Glutamatergic neuron (in vitro differentiated cells): Measurements from ENCODE around the gene ALDH8A1. TPM values are rescaled to one million over a fixed set of nuclear protein-coding genes. Genes with fewer than 3 reads are reported as not detected.

Experiments
- DNase-seq: peaks from one replicate; pipeline ENCODE4 v3.0.0; 2022
- H3K27ac Mint-ChIP-seq: one replicate; pipeline ENCODE4 v1.8.0; 2020; ENCODE audit warnings: mild to moderate bottlenecking, mixed read lengths, inconsistent platforms; ENCODE audit not compliant: unreplicated experiment
- H3K27me3 Mint-ChIP-seq: one replicate; pipeline ENCODE4 v1.8.0; 2020; ENCODE audit warnings: mild to moderate bottlenecking, moderate library complexity, mixed read lengths, inconsistent platforms; ENCODE audit not compliant: unreplicated experiment
- H3K36me3 Mint-ChIP-seq: one replicate; pipeline ENCODE4 v1.8.0; 2020; ENCODE audit warnings: mild to moderate bottlenecking, mixed read lengths, inconsistent platforms; ENCODE audit not compliant: unreplicated experiment
- H3K4me1 Mint-ChIP-seq: one replicate; pipeline ENCODE4 v1.8.0; 2020; ENCODE audit warnings: mild to moderate bottlenecking, low read depth, mixed read lengths, inconsistent platforms; ENCODE audit not compliant: unreplicated experiment
- H3K4me3 Mint-ChIP-seq: one replicate; pipeline ENCODE4 v1.8.0; 2020; ENCODE audit warnings: mild to moderate bottlenecking, mixed read lengths, inconsistent platforms; ENCODE audit not compliant: unreplicated experiment
- H3K9me3 Mint-ChIP-seq: one replicate; pipeline ENCODE4 v1.8.0; 2020; ENCODE audit warnings: mild to moderate bottlenecking, moderate library complexity, mixed read lengths, inconsistent platforms; ENCODE audit not compliant: unreplicated experiment
- total RNA-seq: library from RNA; stranded (reverse); fragmentation: NEBNext Ultra II Directional; extraction: Animal tissue kit (Norgen Biotek cat#: 25700); gene quantifications from one replicate; pipeline ENCODE4 v1.2.1, GENCODE V29; 2021; ENCODE audit not compliant: unreplicated experiment
- TF ChIP-seq, protein P1 (sequence below): fragments of 200-600 bp; sonication (generic); IDR thresholded peaks from one replicate; pipeline ENCODE4 v1.5.0; 2021; ENCODE audit not compliant: partially characterized antibody, unreplicated experiment

Gene ALDH8A1
- total RNA-seq, 1 donor from 2014 or later = 1.8 TPM

DNA sequence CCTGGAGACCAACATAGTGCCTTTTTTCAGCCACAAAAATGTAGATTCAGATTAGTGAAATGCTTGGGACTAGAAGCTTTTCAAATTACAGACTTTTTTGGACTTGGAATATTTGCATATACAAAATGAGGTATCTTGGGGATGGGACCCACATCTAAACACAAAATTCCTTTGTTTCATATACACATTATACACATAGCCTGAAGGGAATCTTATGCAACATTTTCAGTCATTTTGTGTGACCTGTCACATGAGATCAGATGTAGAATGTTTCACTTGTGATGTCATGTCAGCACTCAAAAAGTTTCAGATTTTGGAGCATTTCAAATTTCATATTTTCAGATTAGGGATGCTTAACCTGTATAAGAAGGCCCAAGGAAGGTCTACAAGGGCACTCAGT, 44.5 kb upstream of the ALDH8A1 start:
- no peaks in the 10 kb centered on the region for H3K36me3 Mint-ChIP-seq
- no peaks in the 10 kb centered on the region for H3K9me3 Mint-ChIP-seq
- H3K4me1 Mint-ChIP-seq = peaks cover 2% of the 10 kb centered on the region
- H3K4me3 Mint-ChIP-seq = no peak overlapping the region
- TF ChIP-seq, protein P1, sequence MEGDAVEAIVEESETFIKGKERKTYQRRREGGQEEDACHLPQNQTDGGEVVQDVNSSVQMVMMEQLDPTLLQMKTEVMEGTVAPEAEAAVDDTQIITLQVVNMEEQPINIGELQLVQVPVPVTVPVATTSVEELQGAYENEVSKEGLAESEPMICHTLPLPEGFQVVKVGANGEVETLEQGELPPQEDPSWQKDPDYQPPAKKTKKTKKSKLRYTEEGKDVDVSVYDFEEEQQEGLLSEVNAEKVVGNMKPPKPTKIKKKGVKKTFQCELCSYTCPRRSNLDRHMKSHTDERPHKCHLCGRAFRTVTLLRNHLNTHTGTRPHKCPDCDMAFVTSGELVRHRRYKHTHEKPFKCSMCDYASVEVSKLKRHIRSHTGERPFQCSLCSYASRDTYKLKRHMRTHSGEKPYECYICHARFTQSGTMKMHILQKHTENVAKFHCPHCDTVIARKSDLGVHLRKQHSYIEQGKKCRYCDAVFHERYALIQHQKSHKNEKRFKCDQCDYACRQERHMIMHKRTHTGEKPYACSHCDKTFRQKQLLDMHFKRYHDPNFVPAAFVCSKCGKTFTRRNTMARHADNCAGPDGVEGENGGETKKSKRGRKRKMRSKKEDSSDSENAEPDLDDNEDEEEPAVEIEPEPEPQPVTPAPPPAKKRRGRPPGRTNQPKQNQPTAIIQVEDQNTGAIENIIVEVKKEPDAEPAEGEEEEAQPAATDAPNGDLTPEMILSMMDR = no peak
- H3K27me3 Mint-ChIP-seq = no peaks in the 10 kb centered on the region
- no peak overlapping the region for H3K27ac Mint-ChIP-seq
- no peak for DNase-seq

DNA sequence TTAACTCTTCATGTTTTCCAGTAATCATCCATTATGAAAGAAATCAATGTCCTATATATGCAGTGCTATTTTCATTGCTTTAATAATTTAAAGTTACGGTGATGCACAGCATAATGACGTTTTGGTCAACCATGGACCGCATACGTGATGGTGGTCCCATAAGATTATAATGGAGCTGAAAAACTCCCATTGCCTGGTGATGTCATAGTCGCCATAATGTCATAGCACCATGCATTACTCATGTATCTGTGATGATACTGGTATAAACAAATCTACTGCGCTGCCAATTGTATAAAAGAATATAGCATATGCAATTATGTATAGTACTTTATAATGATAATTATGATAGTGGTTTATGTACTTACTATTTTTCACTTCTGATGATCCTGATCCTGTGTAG, 42.3 kb upstream of the ALDH8A1 start:
- H3K4me1 Mint-ChIP-seq = peaks cover 5% of the 10 kb centered on the region
- H3K27me3 Mint-ChIP-seq = no peaks in the 10 kb centered on the region
- DNase-seq = no peak

DNA sequence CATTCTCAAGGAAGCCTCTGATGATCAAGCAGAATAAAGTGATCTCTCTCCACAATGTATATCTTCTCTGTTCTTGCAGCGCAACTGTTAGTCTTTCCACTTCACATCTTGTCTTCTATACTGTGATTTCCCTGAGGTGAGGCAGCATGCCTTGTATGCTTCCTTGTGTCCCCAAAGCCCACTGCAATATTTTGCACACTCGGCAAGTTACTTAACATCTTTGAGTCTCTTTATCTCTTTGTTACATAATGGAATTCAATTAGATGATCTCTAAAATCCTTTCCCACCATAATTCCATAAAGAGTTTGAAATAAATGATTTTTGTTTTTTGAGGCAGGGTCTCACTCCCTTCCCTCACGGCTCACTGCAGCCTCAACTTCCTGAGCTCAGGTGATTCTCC, 40.4 kb upstream of the ALDH8A1 start:
- Mint-ChIP-seq H3K36me3 (no peaks in the 10 kb centered on the region), H3K27ac (no peak overlapping the region), H3K4me3 (no peak overlapping the region), H3K27me3 (no peaks in the 10 kb centered on the region), H3K4me1 (peaks cover 5% of the 10 kb centered on the region), H3K9me3 (no peaks in the 10 kb centered on the region)
- TF ChIP-seq, protein P1 = no peak
- no peak for DNase-seq

More for the DNA sequence above, 42.3 kb upstream of the ALDH8A1 start:
- no peaks in the 10 kb centered on the region for H3K9me3 Mint-ChIP-seq
- H3K36me3 Mint-ChIP-seq = no peaks in the 10 kb centered on the region
- no peak overlapping the region for H3K4me3 Mint-ChIP-seq
- TF ChIP-seq, protein P1 = no peak
- no peak overlapping the region for H3K27ac Mint-ChIP-seq

DNA sequence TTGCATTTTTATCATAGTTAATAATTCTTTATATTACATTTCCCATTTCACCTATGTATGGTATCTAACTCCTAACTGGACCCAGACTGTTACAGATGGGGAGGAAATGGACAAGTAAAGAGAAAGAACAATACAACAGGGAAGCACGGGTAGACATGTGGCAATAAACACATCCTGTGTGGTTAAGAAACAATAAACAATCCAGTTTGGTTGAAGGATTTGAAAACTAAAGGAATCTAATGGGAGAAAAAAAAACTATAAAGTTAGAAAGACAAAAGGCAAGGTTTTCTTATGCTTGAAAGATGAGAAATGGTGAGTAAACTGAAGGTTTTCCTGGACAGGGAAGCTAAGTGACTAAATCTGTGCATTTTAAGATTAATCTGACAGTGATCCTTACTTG, 34.9 kb upstream of the ALDH8A1 start:
- TF ChIP-seq, protein P1 = no peak
- DNase-seq = no peak
- Mint-ChIP-seq H3K27me3 (no peaks in the 10 kb centered on the region), H3K27ac (no peak overlapping the region), H3K4me1 (peaks cover 5% of the 10 kb centered on the region), H3K9me3 (no peaks in the 10 kb centered on the region), H3K4me3 (no peak overlapping the region), H3K36me3 (no peaks in the 10 kb centered on the region)

DNA sequence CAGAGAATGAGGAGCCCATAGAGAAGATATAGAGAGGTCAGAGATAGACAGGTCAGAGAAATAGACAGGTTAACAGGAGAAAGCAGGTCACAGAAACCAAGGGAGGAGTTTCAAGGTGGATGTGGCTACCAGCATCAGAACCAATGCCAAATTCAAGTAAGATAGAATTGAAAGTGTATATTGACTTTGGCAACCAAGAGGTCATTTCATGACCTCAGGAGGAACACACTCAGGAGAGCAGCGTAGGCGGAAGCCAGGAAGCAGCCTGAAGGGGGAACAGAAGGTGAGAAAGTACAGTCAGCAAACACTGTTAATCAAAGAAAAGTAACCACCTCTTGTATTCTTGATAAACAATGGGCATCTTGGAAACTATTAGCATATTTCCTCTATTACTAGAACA, 33.9 kb upstream of the ALDH8A1 start:
- H3K4me3 Mint-ChIP-seq = no peak overlapping the region

More for the DNA sequence above, 33.9 kb upstream of the ALDH8A1 start:
- H3K27me3 Mint-ChIP-seq = no peaks in the 10 kb centered on the region
- H3K9me3 Mint-ChIP-seq = no peaks in the 10 kb centered on the region
- H3K4me1 Mint-ChIP-seq = no peaks in the 10 kb centered on the region
- TF ChIP-seq, protein P1 = no peak
- no peak for DNase-seq
- no peak overlapping the region for H3K27ac Mint-ChIP-seq
- no peaks in the 10 kb centered on the region for H3K36me3 Mint-ChIP-seq
